ENCODE measurements around the gene HCN4.
A peak's percentile ranks its signal among the peaks of the same experiment; 100 is the strongest.

The HCN4 gene

DNA sequence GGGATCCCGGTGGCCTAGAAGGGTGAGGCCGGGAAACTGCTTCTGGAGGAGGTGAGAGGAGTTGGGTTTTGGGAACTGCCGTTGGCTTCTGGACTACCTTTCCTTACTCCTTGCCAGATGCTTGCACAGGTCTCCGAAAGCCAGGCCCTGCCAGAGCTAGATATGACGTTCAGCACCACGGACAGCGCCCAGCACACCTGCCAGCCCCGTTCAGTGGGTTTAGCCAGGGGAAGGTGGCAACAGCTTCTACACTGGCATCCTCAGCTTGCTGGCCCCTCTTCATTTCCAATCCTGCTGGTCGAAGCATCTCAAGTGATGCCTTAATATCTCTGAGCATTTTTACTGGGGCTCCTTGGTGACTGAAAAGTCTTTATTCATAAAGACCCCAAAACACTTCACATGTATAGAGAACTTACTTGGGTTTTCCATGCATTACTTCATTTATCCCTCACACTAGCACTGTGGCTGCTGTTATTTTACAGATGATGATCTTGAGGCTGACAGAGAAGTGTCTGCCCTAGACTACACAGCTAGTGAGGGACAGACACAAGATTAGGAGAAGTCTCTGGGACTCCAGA, 21.9 kb downstream of the HCN4 start:
- DNase-seq (ENCODE audit: low read depth in 4 of 4, low spot score in 1 of 4): peak; percentile 12 to 50 (median 20)

GRCh38 chr15:73345658-73346057, 23.1 kb downstream of the HCN4 start:
- no peak for DNase-seq (ENCODE audit: low read depth in 4 of 4, low spot score in 1 of 4)

DNA sequence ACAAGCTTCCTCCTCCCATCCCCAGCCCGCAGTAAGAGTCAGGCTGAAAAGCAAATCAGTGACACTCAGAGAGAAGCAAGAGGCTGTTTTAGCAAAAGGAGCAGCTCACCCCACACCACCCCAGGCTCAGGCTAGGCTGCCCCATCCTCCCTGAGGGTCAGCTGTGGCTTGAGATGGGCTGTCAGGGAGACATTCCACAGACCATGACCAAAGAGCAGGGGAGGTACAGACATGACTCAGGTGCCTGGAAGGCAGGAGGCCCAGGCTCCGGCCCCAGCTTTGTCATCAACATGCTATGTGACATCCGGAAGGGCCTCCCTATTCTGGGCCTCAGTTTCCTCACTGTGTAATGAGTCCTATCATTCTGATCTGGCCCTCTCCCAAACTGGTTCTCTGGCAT, 24.7 kb downstream of the HCN4 start:
- no peak for DNase-seq (ENCODE audit: low read depth in 4 of 4, low spot score in 1 of 4)

DNA sequence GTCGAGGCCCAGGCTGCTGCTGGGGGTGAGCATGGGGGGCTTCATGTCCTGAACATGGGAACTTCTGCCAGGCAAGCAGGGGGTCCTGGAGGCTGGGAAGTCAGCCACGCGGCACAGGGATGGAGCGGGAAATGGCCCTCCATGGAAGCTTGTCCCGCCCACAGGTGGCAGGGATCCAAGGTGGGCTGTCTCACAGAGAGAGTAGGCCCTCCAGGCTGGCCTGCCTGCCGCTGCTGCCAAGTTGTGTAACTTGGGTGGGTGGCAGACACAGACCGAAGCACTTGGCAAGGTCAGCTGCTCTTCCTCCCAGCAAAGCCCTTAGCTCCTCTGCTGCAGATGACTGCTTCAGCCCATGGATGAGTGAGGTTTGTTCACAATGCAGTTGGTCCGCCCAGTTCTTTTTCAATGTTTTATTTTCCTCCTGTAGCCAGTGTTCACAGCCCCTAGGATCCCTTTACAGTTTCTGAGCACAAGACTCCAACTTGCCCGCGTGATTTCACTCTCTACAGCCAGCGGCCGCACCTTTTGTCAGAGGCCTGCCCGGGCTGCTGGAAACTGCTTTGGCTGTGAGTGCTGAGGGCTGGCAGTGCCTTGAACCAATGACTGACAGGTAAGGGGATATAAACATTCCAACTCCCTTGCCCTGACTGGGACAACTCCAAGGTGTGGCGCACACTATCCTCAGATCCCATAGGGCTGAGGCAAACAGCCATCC, 26.7 kb downstream of the HCN4 start:
- DNase-seq (ENCODE audit: low read depth in 4 of 4, low spot score in 1 of 4): no peak

GRCh38 chr15:73340502-73341192, 28.1 kb downstream of the HCN4 start:
- DNase-seq (ENCODE audit: low read depth in 4 of 4, low spot score in 1 of 4): no peak

DNA sequence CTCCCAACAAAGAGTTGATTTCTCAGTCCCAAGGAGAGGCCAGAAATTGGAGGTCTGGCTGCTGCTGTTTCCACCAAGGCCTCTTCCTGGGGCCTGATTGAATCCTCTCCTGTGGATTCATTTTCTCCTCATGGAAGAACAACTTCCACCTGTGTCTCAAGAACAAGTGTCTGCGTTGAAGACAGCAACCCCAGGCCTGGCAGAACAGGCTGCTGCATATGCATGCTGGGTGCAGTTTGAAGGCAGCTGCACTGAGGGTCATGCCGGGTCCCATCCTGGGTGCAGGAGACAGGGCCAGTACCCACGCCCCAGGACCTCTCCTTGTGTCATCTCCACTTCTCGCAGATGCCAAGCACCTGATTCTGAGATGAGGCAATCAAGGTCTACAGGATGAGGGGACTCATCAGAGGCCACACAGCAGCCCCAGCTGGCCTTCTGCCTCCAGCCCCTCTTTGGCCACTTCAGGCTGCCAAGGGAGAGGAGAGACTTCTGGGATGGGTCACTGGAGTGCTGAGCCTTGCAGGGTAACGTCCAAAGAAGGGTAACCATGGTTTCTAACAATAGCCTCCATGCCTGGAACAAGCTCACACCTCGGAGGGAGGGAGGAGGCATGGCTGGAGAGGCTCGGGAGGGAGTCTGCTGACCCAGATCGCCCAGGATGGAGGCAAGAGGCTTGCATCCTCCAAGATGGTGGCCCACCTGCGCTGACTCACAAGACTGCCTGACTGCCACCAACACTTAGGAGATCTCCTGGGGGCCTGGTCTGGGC, 30.0 kb downstream of the HCN4 start:
- no peak for DNase-seq (ENCODE audit: low read depth in 4 of 4, low spot score in 1 of 4)

- no peak for DNase-seq (ENCODE audit: low read depth in 4 of 4, low spot score in 1 of 4)
Observed at GRCh38 chr15:73338058-73338457, 30.7 kb downstream of the HCN4 start.

GRCh38 chr15:73337187-73337586, 31.6 kb downstream of the HCN4 start:
- DNase-seq (ENCODE audit: low read depth in 4 of 4, low spot score in 1 of 4): no peak

DNA sequence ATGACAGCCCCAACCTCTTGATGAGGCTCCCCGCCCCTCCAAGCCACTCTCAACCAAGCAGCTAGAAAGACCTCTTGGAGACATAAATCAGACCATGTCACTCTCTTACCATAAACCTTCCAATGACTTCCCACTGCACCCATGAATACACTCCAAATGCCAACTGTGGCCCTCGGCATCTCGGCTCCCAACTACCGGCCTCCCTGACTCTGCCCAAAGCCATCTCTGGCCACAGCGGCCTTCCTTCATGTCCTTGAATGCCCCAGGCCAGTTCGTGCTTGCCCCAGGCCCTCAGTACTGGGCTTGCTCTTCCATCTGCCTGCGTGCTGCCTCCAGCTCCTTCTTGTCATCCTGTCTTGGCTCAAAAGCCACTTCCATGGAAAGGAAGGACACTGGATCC, 32.0 kb downstream of the HCN4 start:
- DNase-seq (ENCODE audit: low read depth in 4 of 4, low spot score in 1 of 4): no peak

GRCh38 chr15:73335471-73335870, 33.3 kb downstream of the HCN4 start:
- DNase-seq (ENCODE audit: low read depth in 4 of 4, low spot score in 1 of 4): no peak

DNA sequence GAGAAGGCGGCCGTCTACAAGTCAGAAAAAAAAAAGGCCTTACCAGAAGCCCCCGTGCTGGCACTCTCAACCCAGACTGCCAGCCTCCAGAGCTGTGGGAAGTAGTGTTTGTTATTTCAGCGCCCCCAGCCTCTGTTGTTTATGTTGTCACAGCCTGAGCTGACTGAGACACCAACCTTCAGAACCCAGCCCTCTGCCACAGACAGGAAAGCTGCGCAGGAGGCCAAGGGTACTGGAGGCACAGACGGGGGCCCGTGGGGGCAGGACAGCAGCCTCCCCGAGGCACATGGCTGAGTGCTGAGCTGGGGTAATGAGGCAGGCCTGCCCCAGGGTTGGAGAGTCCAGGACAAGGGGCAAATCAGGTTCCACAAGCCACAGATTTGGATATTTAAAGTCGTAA, 33.7 kb downstream of the HCN4 start:
- DNase-seq (ENCODE audit: low read depth in 4 of 4, low spot score in 1 of 4): no peak

DNA sequence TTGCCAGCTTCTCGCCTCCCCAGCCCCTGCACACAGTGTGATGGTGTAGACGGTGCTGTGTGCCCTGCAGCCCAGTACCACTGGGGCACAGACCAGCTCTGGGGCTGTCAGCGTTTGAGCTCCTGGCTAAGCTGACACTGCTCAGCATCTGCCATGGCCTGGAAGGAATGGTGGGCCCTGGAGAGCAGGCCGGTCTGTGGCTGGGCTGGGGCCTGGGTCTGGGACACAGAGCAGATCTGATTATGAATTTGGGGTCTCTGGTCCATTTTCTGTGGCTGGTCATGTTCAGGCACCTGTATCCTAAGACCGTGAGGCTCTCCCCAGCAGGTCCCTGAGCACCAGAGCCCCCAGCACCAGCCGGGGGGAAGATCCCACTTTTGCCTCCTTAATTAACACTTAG, 34.7 kb downstream of the HCN4 start:
- DNase-seq (ENCODE audit: low read depth in 4 of 4, low spot score in 1 of 4): no peak

GRCh38 chr15:73333001-73333400, 35.8 kb downstream of the HCN4 start:
- DNase-seq (ENCODE audit: low read depth in 4 of 4, low spot score in 1 of 4): no peak

DNA sequence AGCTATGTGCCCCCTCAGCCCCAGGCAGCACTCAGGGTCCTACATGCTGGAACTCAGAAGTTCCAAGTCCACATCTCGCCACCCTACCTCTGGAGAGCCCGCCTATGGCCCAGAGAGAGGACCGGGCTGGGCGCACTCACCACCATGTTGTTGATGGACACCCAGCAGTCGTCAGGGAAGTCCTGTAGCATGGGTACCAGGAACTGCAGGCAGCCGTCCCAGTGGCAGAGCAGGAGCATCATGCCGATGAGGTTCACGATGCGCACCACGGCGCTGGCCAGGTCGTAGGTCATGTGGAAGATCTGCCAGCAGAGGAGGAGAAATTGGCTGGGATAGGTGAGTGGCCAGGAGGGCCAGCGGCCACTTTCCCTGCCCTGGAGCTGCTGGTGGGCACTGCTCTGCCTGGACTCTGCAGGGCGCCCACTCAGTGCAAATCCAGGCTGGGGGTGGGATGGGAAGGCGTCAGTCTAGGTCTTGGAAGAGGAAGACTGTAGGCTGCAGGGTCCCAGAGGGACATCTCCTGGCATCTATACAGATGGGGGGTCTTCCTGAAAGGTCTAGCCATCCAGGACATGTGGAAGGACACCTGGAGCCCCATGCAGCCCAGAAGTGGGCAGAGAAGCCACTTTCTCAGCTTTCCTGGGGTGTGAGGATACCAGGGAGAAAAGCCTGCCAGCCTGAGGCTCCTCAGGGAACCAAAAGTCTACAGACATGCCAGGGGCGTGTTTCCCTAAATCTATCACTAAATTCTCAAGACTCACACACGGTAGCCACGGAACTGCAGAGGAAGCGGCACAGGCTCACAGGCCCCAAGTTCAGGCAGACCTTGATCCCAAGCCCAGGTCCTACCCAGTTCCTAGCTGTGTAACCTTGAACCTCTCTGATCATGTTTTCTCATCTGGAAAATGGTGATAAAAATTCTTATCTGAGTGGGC, 36.5 kb downstream of the HCN4 start:
- DNase-seq (ENCODE audit: low read depth in 4 of 4, low spot score in 1 of 4): no peak

DNA sequence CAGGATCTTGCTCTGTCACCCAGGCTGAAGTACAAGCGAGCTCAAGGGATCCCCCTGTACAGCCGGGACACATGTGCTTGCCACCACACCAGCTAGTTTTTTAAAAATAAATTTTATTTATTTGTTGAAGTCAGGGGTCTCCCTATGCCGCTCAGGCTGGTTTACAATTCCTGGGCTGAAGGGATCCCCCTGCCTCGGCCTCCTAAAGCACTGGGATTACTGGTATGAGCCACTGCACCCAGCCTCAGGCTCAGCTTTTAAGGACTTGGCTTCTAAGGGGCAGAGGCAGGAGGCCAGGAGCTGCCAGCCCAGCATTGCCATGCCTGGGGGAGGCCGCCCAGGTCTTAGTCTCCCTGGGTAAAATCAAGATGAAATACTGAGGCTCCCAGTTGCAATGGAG, 37.3 kb downstream of the HCN4 start:
- DNase-seq (ENCODE audit: low read depth in 4 of 4, low spot score in 1 of 4): no peak

GRCh38 chr15:73330206-73331051, 38.3 kb downstream of the HCN4 start:
- DNase-seq (ENCODE audit: low read depth in 4 of 4, low spot score in 1 of 4): no peak

- DNase-seq (ENCODE audit: low read depth in 4 of 4, low spot score in 1 of 4): no peak
Observed at GRCh38 chr15:73329501-73330200, 39.1 kb downstream of the HCN4 start.

DNA sequence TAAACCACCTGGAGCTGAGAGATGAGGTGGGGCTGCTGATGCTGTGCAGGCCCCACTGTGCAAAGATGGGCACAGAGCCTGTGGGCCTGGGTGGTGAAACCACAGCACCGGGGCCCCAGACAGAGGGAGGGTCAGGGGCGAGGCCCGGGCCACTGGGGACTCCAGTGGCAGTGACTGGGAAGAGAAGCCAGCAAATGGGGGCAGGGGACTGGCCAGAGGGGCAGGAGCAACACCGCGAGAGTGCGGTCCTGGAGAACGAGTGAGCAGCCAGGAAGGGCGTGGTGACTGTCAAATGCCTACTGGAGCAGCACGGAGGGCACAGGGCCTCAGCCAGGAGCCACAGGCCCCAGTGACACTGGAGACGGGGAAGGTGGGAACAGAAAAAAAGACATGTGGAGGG, 39.8 kb downstream of the HCN4 start:
- DNase-seq (ENCODE audit: low read depth in 4 of 4, low spot score in 1 of 4): no peak

DNA sequence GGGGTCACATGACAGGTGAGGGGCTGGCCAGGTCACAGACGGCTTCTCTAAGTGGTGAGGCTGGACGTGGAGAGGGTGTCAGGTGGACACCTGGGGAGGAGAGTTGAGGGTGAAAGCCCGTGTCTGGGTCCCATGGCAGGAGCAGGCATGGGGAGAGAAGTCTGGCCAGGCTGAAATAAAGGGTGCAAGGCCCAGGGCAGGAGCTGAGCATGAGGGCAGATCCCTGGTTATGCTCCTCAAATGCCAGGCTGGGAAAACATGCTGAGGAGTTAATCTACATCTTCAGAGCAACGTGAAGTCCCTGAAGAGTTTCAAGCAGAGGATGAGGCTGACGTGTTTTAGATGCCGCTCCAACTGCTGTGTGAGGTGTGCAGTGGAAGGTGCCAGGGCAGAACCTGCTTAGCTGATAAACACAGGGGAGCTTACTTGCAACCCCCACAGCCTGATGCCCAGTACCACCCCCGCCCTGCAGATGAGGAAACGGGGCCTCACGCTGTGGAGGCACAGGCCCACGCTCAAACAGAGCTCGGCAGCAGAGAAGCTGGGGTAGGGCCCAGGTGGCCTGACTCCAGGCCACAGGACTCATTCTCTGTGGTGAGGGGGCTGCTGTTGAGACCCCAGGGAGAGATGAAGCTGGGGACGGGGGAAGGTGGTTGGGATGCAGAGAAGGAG, 40.5 kb downstream of the HCN4 start:
- DNase-seq (ENCODE audit: low read depth in 4 of 4, low spot score in 1 of 4): no peak
